HAP-1 (cell line): ENCODE measurements around the gene CHST5.
A peak's percentile ranks its signal among the peaks of the same experiment; 100 is the strongest.

ENCODE experiments used
- DNase-seq, 2 experiments: peaks; one replicate each; pipeline ENCODE4 v3.0.0-alpha.2; 2016 to 2020; ENCODE audit warnings: low spot score in 2 of 2
- H3K27me3 ChIP-seq: fragments of 250-450 bp; sonication (Bioruptor Pico); 2 replicates; pipeline ENCODE4 v1.5.1; 2020; ENCODE audit warnings: low read depth, mild to moderate bottlenecking, moderate library complexity
- H3K36me3 ChIP-seq: fragments of 250-450 bp; sonication (Bioruptor Pico); replicated peaks from 2 replicates; pipeline ENCODE4 v1.5.1; 2020; ENCODE audit warnings: mild to moderate bottlenecking
- H3K4me1 ChIP-seq: fragments of 250-450 bp; sonication (Bioruptor Pico); 2 replicates; pipeline ENCODE4 v1.5.1; 2020; ENCODE audit warnings: mild to moderate bottlenecking
- H3K4me3 ChIP-seq: fragments of 250-450 bp; sonication (Bioruptor Pico); 2 replicates; pipeline ENCODE4 v1.5.1; 2020; ENCODE audit warnings: mild to moderate bottlenecking, moderate library complexity
- H3K9me3 ChIP-seq: fragments of 250-450 bp; sonication (Bioruptor Pico); 2 replicates; pipeline ENCODE4 v1.5.1; 2020; ENCODE audit warnings: mild to moderate bottlenecking, moderate library complexity
- in situ Hi-C: fragments of 300-500 bp; cut with MboI; formaldehyde crosslinking; loops from 3 replicates; pipeline ENCODE4 v1.14.3; 2020; ENCODE audit warnings: low sequenced_read_pairs, inconsistent platforms, mixed read lengths

The CHST5 gene

DNA sequence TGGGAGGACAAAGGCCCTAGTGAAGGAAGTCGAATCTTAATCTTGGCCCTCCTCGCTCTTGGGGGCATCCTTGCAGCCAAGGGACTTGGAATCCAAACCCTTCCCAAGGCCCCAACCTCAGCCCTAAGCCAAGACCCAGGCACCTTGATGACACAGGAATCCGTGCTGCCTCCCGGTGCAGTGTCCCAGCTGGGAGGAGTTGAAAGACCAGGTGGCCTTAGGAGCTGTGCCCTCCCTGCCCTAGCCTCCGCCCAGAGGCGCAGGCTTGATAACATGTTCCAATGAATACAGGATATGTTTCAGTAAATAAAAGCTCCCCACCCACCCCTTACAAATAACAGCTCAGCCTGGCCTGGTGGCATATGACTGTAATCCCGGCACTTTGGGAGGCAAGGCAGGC is at the start of gene CHST5:
Gene CHST5, minus strand, starts transcription at position 208 of the 400 bp plus-strand sequence. CDS start 5,724 bp downstream, outside the sequence.
- no peak for DNase-seq
- Histone ChIP-seq H3K4me3 (no peak within 1 kb of the TSS), H3K4me1 (no peaks in the 10 kb centered on the region), H3K27me3 (no peaks in the 10 kb centered on the region), H3K9me3 (no peaks in the 10 kb centered on the region), H3K36me3 (no peaks in the 10 kb centered on the region)
- in situ Hi-C loops, result no loop called here

GRCh38 chr16:75584108-75584507 is 48.2 kb upstream of the CHST5 start:
- in situ Hi-C loops, result no loop called here

DNA sequence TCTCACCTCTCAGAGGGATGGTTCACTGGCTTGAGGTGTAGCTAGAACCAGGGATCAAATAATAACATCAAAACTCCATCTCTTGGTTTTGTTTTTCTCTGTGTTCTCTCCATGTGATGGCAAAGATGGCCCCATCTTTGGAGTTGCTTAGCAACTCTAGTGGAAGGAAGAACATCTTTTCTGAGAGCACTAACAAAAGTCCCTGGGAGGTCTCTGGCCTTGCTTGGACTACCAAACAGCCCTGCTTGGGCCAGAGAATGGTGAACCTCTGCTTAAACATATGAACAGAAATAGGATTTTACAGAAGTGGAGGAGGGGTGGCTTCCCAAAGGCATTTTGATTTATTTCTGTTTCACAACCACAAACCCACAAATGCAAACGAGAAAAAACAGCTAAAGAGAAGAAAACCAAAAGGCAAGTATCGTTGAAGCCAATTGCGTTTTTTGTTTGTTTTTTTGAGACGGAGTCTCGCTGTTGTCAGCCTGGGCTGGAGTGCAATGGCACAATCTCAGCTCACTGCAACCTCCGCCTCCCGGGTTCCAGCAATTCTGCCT is 43.5 kb upstream of the CHST5 start:
- H3K4me3 ChIP-seq, result no peak overlapping the region
- DNase-seq, result no peak
- no peaks in the 10 kb centered on the region for H3K27me3 ChIP-seq
- in situ Hi-C loops, result no loop called here
- H3K9me3 ChIP-seq, result no peaks in the 10 kb centered on the region
- peaks cover 9% of the 10 kb centered on the region for H3K4me1 ChIP-seq
- peaks cover 36% of the 10 kb centered on the region for H3K36me3 ChIP-seq

More at GRCh38 chr16:75584108-75584507, 48.2 kb upstream of the CHST5 start:
- no peaks in the 10 kb centered on the region for H3K27me3 ChIP-seq
- DNase-seq, result no peak
- no peaks in the 10 kb centered on the region for H3K4me1 ChIP-seq
- peaks cover 4% of the 10 kb centered on the region for H3K36me3 ChIP-seq
- no peaks in the 10 kb centered on the region for H3K9me3 ChIP-seq
- no peak overlapping the region for H3K4me3 ChIP-seq

- no peak for DNase-seq
- no peaks in the 10 kb centered on the region for H3K9me3 ChIP-seq
- H3K27me3 ChIP-seq, result no peaks in the 10 kb centered on the region
- in situ Hi-C loops, result no loop called here
- H3K36me3 ChIP-seq, result peaks cover 42% of the 10 kb centered on the region
- peaks cover 9% of the 10 kb centered on the region for H3K4me1 ChIP-seq
- no peak overlapping the region for H3K4me3 ChIP-seq
Observed at GRCh38 chr16:75578725-75579124, 42.8 kb upstream of the CHST5 start.

DNA sequence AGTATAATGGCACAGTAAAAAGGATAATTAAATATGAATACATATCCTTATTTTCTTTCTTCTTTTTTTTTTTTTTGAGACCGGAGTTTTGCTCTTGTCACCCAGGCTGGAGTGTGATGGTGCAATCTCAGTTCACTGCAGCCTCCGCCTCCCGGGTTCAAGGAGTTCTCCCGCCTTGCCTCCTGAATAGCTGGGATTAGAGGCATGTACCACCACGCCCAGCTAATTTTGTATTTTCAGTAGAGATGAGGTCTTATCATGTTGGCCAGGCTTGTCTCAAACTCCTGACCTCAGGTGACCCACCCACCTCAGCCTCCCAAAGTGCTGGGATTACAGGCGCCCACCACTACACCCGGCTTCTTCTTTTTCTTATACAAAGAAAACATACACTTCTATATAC is 42.3 kb upstream of the CHST5 start:
- peaks cover 47% of the 10 kb centered on the region for H3K36me3 ChIP-seq

DNA sequence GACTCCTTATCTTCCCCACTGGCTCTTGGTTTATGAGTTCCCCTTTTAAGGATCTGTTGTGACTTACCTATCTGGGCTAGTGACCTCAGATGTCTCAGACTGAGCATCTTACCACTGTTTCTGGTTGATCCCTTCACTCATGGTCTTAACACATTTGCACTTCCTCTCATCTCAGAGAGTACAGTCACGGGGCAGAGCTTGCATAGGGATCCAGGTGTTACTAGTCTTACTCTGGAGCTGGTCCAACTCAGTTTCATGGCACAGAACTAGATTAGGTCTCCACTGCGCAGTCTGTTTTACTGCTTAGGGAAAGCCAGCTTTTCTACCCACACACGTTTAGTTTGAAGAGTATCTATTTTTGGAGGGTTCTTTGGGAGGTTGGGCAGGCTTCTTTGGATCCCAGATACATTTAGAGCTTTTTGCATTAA is 40.5 kb upstream of the CHST5 start:
- H3K4me3 ChIP-seq, result no peak overlapping the region
- in situ Hi-C loops, result no loop called here
- no peaks in the 10 kb centered on the region for H3K27me3 ChIP-seq
- no peak for DNase-seq
- H3K36me3 ChIP-seq, result peaks cover 60% of the 10 kb centered on the region
- peaks cover 9% of the 10 kb centered on the region for H3K4me1 ChIP-seq
- H3K9me3 ChIP-seq, result no peaks in the 10 kb centered on the region

More for the DNA sequence above, 42.3 kb upstream of the CHST5 start:
- no peak overlapping the region for H3K4me3 ChIP-seq
- DNase-seq, result no peak
- in situ Hi-C loops, result no loop called here
- no peaks in the 10 kb centered on the region for H3K27me3 ChIP-seq
- H3K4me1 ChIP-seq, result peaks cover 9% of the 10 kb centered on the region
- H3K9me3 ChIP-seq, result no peaks in the 10 kb centered on the region

DNA sequence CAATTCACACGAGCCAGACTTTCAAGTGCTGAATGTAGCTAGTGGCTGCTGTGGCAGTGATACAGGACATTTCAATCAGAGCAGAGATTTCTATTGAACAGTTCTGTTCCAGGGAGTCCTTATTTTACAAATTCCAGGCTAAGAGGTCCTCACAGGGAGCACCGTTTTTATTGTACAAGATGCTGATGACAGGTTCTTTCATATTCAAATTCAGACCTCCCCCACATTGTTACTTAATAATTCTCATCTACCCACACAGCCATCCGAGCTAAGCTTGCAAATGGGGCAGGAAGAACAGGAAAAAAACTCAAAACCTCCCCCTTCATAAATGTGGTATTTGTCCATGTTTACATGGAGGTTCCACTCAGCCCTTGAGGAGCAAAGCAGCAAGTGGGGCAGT is 40.0 kb upstream of the CHST5 start:
- H3K4me3 ChIP-seq, result no peak overlapping the region
- no peaks in the 10 kb centered on the region for H3K9me3 ChIP-seq
- H3K4me1 ChIP-seq, result peaks cover 9% of the 10 kb centered on the region
- DNase-seq, result peak in 1 of 2 experiments; percentile 51
- H3K36me3 ChIP-seq, result peaks cover 65% of the 10 kb centered on the region
- in situ Hi-C loops, result no loop called here
- no peaks in the 10 kb centered on the region for H3K27me3 ChIP-seq

DNA sequence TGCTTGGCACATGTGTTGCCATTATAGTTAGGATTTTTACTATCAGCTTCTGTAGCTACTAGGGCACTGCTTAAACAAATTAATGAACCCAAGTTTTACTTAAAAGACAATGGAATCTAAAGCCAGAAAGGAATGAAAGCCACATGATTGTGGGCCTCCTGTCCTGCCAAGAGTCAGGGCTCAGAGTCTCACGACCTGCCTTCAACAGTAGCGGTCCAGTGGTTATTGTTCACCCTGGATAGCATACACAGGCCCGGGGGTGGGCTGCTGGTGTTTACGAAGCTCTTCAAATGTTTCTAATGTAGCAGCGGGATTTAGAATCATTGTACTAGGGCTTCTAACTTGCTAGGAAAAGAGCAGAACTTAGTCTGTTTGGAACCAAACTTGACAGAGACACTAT is 38.0 kb upstream of the CHST5 start:
- Histone ChIP-seq H3K4me3 (no peak overlapping the region), H3K27me3 (no peaks in the 10 kb centered on the region), H3K36me3 (peaks cover 79% of the 10 kb centered on the region), H3K4me1 (peaks cover 9% of the 10 kb centered on the region), H3K9me3 (no peaks in the 10 kb centered on the region)
- in situ Hi-C loops, result no loop called here
- DNase-seq, result no peak

GRCh38 chr16:75572864-75573542 is 37.1 kb upstream of the CHST5 start:
- Histone ChIP-seq H3K36me3 (peaks cover 81% of the 10 kb centered on the region), H3K4me1 (peaks cover 9% of the 10 kb centered on the region), H3K27me3 (no peaks in the 10 kb centered on the region), H3K9me3 (no peaks in the 10 kb centered on the region), H3K4me3 (no peak overlapping the region)
- DNase-seq, result no peak
- in situ Hi-C loops, result no loop called here

- H3K9me3 ChIP-seq, result no peaks in the 10 kb centered on the region
- peaks cover 65% of the 10 kb centered on the region for H3K36me3 ChIP-seq
- peaks cover 9% of the 10 kb centered on the region for H3K4me1 ChIP-seq
- H3K4me3 ChIP-seq, result no peak overlapping the region
- peak in 1 of 2 experiments; percentile 0 for DNase-seq
- in situ Hi-C loops, result no loop called here
- H3K27me3 ChIP-seq, result no peaks in the 10 kb centered on the region
Observed at GRCh38 chr16:75570396-75571065, 34.6 kb upstream of the CHST5 start.

DNA sequence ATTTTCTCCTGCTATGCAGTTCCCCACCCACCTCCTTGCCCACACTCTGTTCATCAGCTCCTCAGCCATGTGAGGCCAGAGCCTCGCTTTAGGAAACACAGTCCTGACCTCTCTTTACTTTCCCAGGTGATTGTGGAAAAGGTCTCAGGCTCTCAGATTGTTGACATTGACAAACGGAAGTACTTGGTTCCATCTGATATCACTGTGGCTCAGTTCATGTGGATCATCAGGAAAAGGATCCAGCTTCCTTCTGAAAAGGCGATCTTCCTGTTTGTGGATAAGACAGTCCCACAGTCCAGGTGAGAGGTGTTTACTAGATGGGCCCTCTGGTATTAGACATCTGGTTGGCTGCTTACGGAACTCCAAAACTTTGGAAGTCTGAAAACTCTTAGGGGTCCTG is 32.0 kb upstream of the CHST5 start:
- in situ Hi-C loops, result no loop called here
- no peaks in the 10 kb centered on the region for H3K9me3 ChIP-seq
- no peak for DNase-seq
- H3K27me3 ChIP-seq, result 0 out of 2 replicates have a peak, but pooled peaks cover 3% of the 10 kb centered on the region
- H3K4me3 ChIP-seq, result no peak overlapping the region
- H3K4me1 ChIP-seq, result peaks cover 13% of the 10 kb centered on the region
- H3K36me3 ChIP-seq, result peaks cover 51% of the 10 kb centered on the region

DNA sequence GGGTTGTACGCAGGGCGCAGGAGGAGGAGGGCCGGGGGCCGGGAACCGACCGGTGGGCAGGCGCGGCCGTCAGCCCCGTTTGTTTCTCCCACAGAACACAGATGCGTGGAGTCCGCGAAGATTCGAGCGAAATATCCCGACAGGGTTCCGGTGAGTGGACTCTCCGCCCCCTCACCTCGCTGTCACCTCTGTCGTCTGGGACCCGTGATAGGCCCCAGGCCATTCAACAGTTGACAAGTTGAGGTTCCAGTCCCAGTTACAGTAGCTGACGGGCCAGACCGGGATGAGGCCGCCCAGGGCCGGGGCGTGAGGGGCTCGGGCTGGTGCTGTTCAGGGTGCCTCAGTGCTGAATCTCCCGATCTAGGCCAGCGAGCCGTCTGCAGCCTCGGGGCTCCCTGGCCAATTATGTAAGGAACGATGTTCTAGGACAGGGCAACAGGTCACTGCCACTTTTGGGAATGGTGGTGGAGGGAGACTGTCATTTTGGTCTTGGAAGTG is 30.9 kb upstream of the CHST5 start:
- peaks cover 44% of the 10 kb centered on the region for H3K36me3 ChIP-seq
- peaks cover 13% of the 10 kb centered on the region for H3K4me1 ChIP-seq
- peak overlapping the region; percentile 86 for H3K4me3 ChIP-seq
- no peaks in the 10 kb centered on the region for H3K9me3 ChIP-seq
- H3K27me3 ChIP-seq, result peaks cover 4% of the 10 kb centered on the region; the same call in 1 of the 2 replicates
- in situ Hi-C loops, result no loop called here
- DNase-seq, result peak in 1 of 2 experiments; percentile 35

- peak within 1 kb of the TSS; percentile 86 for H3K4me3 ChIP-seq
- no peaks in the 10 kb centered on the region for H3K9me3 ChIP-seq
- H3K27me3 ChIP-seq, result peaks cover 4% of the 10 kb centered on the region; the same call in 1 of the 2 replicates
- peaks cover 39% of the 10 kb centered on the region for H3K36me3 ChIP-seq
- in situ Hi-C loops, result no loop called here
- H3K4me1 ChIP-seq, result peaks cover 13% of the 10 kb centered on the region
- DNase-seq, result peak; percentile 71 to 91
Observed at GRCh38 chr16:75566040-75566757, 30.3 kb upstream of the CHST5 start, which contains the start of gene GABARAPL2. TSS of gene GABARAPL2 (plus strand) at chr16:75566379. CDS start at chr16:75566487, 108 bp downstream.
